ENCODE results near the gene NOC2L.
A peak's percentile ranks its signal among the peaks of the same experiment; 100 is the strongest.

Gene NOC2L

DNA sequence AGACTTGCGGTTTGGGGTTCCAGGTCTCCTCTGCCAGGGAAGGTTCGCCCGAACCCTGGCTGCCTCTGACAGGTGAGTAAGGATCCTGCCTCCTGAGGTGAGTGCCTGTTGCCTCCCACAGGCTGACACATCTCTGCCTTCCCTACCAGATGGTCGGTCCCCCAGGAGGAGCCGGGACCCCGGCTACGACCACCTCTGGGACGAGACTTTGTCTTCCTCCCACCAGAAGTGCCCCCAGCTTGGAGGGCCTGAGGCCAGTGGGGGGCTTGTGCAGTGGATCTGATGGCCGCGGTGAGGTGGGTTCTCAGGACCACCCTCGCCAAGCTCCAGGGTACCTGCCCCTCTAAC lies 15.2 kb upstream of the NOC2L start:
- DNase-seq = no peak

DNA sequence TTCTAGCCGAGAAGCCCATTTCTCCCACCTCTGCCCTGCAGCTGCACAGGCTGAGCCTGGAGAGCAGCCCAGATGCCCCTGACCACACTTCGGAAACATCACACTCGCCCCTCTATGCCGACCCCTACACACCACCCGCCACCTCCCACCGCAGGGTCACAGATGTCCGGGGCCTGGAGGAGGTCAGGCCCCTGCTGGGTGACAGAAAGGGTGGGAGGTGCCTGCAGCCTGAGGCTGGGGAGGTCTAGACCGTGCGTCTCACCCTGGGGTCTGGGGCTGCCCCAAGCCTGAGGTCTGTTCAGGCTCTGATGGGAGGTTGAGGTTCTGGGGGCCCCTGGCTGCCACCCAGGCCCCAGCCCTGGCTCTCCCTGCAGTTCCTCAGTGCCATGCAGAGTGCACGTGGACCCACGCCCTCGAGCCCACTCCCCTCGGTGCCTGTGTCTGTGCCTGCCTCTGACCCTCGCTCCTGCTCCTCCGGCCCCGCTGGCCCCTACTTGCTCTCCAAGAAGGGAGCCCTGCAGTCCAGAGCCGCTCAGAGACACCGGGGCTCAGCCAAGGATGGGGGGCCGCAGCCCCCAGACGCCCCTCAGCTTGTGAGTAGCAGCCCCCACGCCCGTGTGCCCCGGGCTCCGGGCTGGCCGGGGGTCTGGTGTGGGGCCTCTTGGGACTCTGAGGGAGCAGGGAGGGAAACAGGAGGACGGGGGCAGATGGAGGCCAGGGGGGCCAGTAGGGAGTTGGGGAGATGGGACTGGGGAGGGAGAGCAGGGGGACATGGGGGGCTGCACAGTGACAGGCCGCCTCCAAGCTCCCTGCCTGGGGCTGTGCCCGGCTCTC lies 14.6 kb upstream of the NOC2L start:
- DNase-seq = no peak

DNA sequence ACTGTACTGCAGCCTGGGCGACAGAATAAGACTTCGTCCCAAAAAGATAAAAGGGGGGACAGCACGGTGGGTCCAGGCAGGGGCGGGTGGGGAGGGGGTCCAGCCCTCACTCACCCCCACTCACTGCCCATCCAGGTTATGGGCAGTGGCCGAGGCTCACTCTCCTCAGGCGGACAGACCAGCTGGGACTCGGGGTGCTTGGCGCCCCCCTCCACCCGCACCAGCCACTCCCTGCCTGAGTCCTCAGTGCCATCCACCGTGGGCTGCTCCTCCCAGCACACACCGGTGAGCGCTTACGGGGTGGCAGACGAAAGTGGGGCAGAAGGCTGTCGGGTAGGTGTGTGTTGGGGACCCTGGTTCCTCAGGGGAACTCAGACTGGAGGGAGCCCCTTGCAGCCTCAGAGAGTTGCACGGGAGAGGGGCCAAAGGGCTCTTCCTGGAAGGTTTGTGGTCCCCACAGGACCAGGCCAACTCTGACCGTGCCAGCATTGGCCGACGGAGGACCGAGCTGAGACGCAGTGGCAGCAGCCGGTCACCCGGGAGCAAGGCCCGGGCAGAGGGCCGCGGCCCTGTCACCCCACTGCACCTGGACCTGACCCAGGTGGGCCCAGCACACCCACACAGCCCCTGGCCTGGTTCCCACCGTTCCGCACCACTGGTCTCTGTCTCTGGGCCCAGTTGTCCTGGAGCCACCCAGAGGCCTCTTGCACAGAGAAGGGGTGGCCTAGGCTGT lies 13.8 kb upstream of the NOC2L start:
- DNase-seq = no peak

DNA sequence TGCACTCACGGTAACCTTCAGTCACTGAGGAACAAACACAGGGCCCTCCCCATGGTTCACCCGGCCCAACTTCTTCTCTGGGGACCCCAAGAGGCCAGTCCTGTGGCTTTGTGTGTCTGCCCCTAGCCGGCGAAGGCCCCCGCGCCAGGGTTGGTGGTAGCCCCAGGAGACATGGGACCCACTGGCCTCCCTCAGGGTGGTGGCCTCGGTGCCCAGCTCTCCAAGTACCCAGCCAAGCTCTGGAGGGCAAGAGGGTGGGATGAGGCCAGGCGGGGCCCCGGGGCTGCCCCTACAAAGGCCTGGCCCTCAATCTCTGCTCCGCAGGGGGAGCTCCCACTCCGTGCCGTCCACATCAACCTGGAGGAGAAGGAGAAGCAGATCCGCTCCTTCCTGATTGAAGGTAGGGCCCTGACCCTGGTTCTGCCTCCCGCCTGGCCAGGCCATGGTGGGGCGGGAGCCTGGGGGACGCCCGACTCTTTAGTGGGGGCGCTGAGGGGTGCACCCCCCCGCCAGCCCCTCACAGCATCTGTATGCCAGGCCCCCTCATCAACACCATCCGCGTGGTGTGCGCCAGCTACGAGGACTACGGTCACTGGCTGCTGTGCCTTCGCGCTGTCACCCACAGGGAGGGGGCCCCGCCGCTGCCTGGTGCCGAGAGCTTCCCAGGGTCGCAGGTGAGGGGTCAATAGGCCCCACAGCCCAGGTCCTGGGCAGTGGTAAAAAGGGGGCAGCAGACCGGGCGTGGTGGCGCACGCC lies 12.9 kb upstream of the NOC2L start:
- DNase-seq = no peak

DNA sequence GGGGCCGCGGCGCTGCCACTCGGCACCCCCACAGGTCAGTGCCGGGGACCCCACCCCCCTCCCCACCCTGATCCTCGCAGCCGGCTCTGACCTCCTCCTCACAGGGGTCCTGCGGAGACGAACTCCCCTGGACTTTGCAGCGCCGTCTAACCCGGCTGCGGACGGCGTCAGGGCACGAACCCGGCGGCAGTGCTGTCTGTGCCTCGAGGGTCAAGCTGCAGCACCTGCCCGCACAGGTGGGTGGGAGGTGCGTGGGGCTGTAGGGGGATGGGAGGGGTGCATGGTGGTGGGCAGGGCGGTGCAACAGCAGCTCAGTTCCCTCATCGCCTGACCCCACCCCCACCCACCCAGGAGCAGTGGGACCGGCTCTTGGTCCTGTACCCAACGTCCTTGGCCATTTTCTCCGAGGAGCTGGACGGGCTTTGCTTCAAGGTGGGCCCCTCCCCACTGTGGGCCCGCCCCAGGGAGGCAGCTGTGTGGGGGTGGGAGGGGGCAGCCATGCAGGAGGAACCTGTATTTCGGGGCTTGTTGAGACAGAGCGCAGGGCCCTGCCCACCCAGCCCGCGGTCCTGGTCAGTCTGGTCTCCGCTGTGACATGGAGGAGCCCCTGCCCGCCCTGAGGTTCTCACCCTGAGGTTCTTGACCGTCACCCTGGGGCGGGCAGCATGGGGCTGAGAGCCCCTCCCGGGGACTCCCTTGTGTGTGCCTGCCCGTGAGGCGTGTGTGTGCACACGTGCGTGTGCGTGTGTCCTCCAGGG lies 12.1 kb upstream of the NOC2L start:
- DNase-seq = no peak

DNA sequence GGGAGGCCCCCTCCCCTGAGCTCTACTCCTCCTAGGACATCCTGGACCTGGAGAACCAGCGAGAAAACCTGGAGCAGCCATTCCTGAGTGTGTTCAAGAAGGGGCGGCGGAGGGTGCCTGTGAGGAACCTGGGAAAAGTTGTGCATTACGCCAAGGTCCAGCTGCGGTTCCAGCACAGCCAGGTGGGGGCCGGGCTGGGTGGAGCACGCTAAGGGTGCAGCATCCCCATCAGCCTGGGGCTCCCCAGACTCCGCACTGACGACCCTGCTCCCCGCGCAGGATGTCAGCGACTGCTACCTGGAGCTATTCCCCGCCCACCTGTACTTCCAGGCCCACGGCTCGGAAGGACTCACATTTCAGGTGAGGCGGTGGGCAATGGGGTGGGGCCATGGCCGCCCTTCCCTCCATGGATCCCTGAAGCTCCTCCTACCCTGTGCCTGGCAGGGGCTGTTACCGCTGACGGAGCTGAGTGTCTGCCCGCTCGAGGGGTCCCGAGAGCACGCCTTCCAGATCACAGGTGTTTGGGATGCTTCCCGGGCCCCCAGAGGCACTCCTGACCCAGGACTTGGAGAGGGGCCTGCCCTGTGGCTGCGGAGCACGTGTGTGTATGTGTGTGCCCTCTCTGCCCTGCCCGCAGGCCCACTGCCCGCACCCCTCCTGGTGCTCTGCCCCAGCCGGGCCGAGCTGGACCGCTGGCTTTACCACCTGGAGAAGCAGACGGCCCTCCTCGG lies 11.4 kb upstream of the NOC2L start:
- no peak for DNase-seq

DNA sequence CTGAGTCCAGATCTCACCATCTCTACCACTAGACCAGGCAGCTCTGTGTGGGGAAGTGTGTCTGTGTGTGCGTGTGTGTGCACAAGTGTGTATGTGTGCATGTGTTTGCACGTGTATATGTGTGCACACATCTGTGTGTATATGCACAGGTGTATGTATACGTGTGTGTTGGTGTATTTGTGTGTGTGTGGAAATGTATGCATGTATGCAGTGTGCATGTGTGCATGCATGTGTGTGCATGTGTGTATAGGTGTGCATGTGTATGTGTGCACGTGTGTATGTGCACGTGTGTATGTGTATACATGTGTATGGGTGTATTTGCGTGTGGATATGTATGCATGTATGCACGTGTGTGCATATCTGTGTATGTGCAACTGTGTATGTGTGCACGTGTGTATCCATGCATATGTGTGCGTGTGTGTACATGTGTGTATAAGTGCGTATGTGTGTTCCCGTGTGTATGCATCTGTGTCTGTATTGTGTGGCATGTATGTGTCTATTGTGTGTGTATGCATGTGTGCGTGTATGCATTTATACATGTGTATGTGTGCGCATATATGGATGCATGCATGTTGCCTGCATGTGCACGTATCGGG lies 10.3 kb upstream of the NOC2L start:
- no peak for DNase-seq

DNA sequence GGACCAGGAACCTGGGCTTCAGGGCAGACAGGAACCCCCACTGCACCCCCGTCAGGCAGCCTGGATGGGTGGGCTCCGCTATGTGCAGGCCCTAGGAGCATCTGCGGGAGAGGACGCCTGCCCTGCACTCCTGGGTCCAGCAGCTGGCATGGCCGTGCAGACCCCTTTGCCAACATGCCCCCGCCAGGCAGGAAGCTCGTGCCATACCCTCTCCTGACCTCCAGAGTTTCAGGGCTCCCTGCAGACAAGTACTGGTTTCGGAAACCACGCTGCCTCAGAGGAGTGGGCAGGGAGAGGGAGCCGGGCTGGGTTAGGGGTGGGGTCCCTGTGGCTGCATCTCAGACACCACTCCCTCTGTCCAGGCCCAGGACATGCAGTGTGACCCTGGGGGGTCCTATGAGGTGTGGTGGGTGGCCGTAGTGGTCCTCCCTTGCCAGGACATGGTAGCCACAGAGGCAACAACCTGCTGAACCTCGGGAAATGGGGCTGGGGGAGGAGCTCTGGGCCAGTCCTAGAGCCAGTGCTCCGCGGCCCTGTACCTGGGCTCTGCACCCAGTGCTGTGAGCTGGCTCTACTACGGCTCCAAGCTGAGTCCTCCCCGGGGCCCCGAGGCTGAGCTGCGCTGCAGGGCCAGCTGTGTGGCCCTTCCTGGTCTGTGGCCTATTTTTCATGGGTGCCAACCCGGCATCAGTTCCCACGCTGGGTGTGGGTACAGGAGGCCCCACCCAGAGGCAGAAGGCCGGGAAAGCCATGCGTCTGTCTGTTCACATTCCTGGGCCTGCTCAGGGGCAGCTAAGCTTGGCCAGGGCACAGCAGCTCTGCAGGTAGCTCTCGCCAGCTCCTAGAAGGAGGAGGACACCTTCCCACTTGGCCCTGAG lies 8.6 kb upstream of the NOC2L start:
- DNase-seq = no peak

DNA sequence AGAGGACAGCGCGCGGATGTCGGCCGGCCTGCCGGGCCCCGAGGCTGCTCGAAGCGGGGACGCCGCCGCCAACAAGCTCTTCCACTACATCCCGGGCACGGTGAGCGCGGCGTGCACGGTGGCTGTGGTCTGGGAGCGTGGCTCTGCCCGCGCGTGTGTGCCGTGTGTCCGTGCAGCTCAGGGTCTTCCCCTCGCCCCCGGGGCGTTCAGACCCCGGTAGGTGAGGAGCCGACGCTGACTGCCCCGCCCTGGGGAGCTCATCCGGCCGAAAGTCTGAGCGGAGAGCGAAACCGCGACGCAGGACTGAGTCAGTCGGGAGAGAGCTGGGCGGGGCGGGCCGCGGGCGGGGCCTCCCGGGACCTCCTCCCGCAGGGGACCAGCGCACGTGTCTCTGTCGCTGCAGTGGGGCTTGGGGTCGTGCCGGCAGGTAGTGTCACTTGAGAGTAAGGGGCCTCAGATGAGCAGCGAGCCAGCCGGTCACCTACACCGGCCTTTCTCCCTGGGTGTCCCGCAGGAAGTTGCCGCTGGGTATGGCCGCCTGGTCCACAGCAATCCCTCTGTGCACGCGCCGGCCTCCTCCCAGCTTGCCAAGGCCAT lies 7.7 kb upstream of the NOC2L start:
- peak; percentile 78 to 82 for DNase-seq

DNA sequence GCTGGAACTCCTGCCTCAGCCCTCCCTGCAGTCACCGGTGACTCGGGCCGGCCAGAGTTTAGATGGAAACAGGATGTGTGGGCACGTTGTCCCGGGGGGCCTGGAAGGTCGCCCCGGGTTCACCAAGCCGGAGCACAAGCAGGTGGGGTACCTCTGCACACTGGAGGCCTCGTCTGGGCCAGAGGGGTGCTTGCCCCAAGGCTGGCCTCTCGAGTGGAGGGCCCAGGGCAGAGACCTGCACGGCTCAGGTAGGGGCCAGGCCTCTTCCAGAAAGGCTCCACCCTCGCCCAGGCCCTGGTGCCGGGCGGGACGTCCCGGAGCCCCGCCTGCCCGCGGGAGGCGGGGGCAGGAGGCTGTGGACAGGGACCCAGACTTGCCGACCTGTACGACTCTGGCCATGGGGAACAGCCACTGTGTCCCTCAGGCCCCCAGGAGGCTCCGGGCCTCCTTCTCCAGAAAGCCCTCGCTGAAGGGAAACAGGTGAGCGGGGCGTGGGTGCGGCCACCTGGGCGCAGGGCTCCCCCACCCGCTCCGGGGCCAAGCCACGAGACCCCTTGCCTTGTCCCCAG lies 7.2 kb upstream of the NOC2L start, which contains the start of gene PLEKHN1:
PLEKHN1 (plus strand) TSS at position 348 of the 569 bp plus-strand sequence; CDS start at position 398, 50 bp downstream.
- no peak for DNase-seq

DNA sequence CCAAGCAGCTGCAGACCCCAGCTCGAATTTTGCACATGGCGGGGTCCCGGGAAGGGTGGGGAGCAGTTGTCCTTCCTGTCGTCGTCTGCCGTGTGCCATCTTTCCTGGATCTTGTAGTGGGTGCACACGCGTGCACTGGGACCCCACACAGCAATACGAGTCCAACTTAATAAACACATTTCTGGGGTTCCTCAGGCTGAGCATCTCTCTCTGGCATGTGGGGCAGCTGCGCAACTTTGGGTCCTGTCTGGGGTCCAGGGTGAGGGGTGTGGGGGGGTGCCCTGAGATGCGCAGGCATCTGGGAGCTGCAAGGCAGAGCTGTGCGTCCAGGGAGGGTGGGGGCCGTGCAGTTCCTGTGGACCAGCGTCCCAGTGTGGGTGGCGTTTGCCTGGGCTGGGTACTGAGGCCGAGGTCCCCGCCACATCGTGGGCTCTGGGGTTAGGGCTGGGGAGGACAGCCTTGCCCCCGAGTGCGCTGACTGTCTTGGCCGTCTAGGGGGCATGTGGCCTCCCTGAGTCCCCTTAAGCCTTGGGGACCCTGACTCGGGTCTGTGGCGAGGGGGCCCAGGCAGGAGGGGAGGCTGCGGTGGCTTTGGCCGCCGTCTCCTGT lies 6.6 kb upstream of the NOC2L start:
- DNase-seq = no peak

DNA sequence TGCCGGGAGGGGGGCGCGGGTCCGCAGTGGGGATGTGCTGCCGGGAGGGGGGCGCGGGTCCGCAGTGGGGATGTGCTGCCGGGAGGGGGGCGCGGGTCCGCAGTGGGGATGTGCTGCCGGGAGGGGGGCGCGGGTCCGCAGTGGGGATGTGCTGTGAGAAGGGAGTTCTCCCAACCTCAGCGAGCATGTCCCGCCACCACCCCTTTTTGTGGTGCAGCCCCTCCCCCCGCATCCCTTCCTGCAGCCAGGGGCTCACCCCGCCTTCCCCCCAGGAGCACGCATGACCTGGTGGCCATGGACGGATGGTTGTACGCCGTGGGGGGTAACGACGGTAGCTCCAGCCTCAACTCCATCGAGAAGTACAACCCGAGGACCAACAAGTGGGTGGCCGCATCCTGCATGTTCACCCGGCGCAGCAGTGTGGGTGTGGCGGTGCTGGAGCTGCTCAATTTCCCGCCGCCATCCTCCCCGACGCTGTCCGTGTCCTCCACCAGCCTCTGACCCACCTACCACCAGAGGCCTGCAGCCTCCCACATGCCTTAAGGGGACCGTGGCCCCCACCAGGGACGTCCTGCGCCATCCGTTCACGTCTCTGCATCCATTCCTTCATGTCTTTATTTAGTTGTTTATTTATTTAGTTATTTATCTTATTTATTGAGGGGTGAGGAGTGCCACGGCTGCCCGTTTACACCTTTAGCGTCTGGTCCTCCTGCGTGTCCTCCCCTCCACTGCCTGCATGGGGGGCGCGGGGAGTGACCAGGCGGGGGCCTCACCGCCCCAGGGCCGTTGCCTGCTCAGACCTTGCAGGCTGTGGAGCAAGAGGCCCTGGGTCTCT lies 5.9 kb upstream of the NOC2L start:
- no peak for DNase-seq

DNA sequence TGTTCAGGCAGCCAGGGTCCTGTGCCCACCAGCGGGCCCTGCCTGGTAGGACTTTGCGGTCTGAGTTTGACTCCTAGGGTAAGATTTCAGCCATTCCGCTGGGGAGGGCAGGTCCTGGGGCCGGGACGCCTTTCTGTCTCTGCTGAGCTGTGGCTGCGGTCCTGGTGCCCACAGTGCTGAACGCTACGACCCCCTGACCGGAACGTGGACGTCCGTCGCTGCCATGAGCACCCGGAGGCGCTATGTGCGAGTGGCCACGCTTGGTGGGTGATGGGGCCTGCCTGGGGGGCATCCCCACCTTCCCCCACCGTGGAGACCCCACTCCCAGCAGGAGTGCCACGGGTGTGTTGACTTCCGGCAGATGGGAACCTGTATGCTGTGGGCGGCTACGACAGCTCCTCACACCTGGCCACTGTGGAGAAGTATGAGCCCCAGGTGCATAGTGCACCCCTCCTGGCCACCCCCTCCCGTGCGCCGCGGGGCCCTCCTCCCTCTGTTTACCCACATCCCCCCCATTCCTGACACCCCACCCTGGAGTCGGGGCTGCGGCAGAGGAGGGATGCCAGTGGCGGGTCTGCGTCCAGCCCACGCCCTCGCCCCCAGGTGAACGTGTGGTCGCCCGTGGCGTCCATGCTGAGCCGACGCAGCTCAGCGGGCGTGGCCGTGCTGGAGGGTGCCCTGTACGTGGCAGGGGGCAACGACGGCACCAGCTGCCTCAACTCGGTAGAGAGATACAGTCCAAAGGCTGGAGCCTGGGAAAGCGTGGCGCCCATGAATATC lies 4.9 kb upstream of the NOC2L start:
- no peak for DNase-seq

DNA sequence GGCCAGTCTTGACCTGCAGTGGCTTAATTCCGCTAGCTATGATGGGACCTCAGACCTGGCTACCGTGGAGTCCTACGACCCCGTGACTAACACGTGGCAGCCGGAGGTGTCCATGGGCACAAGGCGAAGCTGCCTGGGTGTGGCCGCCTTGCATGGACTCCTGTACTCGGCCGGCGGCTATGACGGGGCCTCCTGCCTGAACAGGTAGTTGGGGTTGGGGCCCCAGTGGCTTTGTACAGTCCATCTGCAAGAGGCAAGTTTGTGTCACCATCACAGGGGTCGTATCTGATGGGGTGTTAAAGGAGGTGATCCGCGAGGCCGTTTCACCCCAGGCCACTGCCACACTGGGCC lies 4.2 kb upstream of the NOC2L start:
- no peak for DNase-seq

DNA sequence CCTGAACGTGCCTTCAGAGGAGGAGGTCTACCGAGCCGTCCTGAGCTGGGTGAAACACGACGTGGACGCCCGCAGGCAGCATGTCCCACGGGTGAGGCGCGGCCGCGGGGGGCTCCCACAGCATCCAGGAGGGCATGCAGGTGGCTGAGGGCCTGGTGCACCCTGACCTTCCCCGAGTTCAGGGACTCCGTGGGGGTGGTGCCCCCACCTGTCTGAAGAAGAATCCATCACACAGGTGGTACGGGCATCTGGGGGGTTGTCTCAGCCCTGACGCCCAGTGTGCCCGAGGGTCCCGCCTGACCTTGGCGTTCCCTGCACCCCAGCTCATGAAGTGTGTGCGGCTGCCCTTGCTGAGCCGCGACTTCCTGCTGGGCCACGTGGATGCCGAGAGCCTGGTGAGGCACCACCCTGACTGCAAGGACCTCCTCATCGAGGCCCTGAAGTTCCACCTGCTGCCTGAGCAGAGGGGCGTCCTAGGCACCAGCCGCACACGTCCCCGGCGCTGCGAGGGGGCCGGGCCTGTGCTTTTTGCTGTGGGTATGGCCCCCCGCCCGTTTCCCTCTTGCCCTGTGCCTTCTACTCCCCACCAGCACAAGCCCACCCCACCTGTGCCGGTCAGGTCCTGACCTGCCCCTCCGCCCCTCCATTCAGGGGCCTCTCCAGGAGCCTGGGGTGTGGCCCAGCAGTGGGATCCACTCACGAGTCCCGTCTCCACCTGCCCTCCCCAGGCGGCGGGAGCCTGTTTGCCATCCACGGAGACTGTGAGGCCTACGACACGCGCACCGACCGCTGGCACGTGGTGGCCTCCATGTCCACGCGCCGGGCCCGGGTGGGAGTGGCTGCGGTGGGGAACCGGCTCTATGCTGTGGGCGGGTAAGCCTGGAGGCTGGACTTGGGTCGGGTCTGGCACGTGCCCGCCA lies 3.6 kb upstream of the NOC2L start:
- DNase-seq = no peak

DNA sequence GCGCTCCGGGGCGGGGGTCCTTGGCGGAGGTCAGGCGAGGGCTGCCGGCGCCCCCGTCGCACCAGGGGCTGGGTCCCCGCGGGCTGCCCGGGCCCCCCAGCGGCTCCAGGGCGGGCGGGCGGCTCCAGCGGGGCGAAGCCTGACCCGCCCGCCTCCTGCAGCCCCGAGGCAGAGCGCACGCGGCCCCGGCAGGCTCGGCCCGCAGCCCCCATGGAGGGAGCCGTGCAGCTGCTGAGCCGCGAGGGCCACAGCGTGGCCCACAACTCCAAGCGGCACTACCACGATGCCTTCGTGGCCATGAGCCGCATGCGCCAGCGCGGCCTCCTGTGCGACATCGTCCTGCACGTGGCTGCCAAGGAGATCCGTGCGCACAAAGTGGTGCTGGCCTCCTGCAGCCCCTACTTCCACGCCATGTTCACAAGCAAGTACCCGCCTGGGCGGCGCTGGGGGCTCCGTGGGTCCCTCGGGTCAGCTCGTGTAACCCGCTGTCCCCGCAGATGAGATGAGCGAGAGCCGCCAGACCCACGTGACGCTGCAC lies 2.1 kb upstream of the NOC2L start:
- no peak for DNase-seq

All from stimulated activated CD4-positive, alpha-beta T cell treated with anti-CD3 and anti-CD28 coated beads, Interleukin-2, amount 100 ng/mL, for 48 hours (primary cell).